ENCODE measurements around the gene THSD8.

Gene THSD8

DNA sequence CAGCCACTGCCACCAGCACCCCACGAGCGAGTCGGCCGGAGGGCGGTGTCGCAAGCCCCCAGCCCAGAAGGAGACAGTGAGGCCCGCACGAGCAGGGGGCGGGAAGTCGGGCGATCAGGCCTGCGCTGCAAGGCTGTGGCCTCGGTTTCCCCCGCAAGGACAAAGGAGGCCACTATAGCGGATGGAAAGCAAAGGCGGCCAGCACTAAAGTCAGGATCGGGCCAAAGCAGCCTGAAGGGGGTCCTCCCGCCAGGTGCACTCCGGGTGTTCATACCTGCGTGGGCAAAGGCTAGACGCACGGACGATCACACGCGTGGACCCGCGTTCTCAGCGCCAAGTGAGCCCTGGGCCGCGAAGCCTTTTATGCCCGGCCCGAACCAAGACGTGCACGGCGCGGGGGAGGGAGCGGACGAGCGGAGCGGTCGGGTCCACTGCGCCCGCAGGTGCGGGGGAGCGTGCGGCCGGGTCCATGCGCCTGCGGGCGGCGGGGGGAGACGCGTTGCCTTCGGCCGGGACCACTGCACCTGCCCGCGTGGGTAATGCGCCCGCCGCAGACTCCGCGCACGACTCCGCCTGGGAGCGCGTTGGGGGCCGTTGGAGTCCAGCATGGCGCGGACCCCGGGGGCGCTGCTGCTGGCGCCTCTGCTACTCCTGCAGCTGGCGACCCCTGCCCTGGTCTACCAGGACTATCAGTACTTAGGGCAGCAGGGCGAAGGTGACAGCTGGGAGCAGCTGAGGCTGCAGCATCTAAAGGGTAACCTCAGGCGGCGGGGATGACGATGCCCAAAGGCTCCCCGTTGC lies at the start of gene THSD8, which contains the start of gene PRDX2:
THSD8 (plus strand) TSS at position 604 of the 801 bp plus-strand sequence; CDS start at position 607, 3 bp downstream.
PRDX2 (minus strand) TSS at position 335 of the 801 bp plus-strand sequence. CDS start 539 bp downstream, outside the sequence.
- DNase-seq: peak; percentile 93

DNA sequence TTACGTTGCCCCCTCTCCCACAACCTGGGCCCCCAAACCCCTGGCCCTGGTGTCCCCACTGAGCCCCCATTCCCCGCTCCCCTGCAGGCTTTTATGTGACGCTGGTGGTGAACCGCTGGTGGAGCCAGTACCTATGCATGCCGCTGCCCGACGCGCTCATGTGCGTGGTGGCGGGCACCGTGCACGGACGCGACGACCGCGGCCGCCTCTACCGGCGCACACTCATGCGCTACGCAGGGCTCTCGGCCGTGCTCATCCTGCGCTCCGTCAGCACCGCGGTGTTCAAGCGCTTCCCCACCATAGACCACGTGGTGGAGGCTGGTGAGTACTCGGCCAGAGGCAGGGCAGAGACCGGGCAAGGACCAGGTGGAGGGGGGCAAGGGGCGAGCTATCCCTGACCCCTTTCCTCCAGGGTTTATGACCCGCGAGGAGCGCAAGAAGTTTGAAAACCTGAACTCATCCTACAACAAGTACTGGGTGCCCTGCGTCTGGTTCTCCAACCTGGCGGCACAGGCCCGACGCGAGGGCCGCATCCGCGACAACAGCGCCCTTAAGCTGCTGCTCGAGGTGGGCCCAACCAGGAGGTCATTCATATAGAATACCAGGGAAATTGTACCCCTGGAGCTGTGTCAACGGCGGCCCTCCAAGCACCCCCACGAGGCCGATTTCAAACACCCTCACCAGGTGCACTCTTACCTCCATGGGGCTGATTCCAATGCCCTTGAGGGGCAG lies 47.2 kb upstream of the THSD8 start:
- no peak for DNase-seq

DNA sequence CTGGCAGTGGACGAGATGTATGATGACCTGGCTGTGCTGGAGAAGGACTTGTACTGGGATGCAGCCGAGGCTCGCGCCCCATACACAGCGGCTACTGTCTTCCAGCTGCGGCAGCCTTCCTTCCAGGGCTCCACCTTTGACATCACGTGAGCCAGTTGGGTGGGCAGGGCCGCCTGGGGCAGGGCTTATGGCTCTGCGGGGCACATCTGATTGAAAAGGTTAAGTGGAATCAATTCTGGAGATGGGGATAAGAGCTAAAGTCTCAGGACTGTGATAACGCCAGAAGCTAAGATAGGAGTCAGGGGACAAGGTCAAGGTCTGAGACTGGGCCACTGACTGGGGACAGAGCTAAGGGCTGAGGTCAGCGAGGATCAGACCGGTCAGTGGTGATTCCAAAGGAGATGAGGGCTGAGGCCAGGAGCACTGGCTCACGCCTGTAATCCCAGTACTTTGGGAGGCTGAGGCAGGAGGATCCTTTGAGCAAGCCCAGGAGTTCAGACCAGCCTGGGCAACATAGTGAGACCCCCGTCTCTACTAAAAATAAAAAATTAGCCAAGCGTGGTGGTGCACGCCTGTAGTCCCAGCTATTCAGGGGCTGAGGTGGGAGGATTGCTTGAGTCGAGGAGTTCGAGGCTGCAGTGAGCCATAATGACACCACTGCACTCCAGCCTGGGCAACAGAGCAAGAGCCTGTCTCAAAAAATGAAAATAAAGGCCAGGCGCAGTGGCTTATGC lies 45.6 kb upstream of the THSD8 start:
- DNase-seq: no peak

DNA sequence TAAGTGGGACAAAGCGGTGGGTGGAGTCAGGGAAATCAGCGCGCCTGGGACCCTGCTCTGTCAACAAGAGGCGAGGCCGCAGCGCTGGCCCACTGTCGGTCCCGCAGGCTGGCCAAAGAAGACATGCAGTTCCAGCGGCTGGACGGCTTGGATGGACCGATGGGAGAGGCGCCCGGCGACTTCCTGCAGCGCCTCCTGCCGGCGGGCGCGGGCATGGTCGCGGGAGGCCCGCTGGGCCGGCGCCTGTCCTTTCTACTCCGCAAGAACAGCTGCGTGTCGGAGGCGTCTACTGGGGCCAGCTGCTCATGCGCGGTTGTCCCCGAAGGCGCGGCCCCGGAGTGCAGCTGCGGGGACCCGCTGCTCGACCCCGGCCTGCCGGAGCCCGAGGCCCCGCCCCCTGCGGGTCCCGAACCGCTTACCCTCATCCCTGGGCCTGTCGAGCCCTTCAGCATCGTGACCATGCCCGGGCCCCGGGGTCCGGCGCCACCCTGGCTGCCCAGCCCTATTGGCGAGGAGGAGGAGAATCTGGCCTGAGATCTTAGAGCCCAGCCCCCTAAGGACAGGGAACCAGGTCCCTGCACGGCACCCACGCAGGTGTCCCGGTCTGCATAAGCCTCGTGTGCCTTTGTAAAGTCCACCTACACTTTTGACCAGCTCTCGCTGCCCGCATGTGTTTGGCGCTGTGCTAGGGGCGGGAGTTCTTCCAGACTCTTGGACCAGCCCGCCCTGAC lies 44.2 kb upstream of the THSD8 start:
- DNase-seq: peak; percentile 81

DNA sequence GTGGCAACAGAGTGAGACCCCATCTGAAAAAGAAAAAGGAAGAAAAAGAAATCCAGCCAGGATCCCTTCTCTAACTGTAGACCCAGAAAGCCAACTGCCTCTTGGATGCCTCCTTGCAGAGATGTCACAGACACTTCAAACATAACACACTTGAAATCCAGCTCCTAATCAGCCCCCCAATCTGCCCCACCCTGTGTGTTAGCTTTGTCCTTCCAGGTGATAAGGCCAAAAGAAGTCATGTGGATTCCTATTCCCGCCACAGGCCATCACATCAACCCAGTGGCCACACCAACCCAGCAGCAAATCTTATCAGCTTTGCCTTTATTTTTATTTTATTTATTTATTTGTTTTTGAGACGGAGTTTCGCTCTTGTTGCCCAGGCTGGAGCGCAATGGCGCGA lies 42.2 kb upstream of the THSD8 start:
- no peak for DNase-seq

DNA sequence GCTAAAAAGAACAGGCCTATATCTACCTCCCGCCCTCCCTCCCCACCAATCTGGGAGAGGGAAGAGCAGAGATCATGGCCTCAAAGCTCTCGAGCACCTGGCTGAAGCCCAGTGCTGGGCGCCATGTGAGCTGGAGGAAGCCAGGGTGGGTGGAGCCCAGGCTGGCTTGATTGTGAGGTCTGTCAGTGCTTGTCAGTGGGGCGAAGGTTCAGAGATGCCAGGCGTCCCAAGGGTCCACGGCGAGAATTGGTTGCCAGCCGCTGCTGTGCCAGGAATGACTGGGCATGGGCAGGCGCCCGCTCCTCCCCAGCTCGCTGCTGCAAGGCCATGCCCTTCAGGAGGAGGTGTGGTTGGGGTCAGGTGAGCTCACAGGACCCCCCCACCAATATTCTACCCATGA lies 38.8 kb upstream of the THSD8 start:
- DNase-seq: no peak

DNA sequence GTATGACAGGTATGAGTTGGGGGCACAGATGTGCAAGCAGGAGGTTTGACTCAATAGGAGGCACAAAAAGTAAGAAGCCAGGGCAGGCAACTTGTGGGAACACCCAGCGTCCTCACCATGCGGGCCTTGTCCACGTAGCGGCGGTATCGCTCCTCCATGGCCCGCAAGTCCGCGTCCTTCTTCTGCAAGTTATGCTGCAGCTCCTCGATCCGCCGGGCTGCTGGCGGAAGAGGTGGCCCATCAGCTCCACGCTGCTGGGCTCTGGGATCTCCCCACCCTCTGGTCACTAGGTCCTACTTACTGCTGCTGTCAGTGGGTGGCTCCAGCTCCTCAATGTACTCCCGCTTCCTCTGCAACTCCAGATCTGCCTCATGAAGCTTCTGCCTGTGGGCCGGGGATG lies 37.2 kb upstream of the THSD8 start:
- DNase-seq: no peak

DNA sequence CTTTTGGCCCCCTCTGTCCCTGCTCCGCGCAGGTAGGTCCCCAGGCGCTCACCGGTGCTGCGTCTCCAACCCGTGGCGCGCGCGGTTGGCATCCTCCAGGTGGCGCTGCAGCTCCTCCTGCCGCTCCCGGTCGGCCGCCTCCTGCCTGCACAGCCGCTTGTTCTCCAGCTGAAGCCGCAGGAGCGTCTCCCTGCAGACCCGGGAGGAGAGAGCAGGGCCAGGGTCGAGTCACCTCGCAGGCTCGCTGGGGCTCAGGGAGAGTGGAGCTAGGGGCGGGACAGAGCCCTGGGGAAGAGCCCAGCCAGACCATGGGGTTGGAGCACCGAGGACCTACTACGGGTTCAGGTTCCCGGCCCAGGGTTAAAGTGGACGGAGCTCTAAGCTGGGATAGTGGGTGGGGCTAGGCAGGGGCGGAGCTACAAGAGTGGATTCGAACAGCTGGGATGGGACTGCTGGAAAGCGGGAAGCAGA lies 35.8 kb upstream of the THSD8 start:
- DNase-seq: no peak

DNA sequence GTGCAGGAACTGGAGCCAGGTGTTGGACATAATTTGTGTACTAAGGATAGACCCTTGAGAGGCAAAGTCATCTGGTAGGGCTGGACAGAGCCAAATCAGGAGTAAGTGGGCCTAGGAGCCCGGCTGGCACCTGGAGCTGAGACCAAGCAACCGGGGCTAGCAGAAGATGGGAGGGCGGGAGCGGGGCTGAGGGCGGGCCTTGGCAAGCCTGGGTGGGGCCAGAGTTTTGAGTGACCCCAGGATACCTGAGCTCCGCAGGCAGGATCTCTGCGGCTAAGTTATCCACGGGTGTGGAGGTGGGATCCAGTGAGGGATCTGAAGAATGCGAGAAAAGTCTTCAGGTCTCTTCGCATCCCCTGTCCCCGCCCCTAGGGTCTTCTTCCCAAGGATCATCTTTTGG lies 34.7 kb upstream of the THSD8 start:
- no peak for DNase-seq

DNA sequence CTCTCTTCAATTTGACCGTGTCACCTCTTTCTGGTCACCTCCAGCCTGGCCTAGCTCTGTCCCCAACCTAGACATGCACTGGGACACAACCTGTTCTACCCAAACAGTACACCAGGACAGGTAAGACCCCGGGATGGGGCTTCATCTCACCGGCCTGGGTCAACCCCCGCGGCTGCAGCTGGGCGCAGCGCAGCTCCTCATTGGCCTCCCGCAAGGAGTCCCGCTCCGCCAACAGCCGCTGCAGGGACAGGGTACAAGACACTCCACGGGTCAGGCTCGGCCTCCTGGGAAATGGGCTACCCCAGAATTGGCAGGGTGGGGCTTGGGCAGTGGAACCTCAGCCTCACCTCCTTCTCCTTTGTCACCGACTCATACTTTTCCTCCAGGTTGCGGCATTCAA lies 34.2 kb upstream of the THSD8 start:
- DNase-seq: no peak

DNA sequence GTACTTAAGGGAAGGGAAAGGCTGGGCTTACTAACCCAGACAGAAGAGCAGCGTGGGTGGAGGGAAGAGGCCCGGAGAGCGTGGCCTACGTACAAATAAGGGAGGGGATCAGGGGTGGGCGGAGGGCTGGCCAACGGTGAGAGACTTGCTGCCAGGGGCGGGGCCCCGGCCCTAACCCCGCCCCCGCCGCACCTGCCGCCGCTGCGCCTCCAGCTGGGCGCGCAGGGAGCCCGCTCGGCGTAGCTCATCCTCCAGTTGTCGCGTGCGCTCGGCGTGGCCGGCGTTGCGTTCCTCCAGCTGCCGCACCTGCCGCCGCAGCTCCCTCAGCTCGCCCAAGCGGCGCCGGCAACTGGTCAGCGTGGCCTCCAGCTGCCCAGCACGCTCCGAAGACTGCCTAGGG lies 32.2 kb upstream of the THSD8 start:
- peak; percentile 58 for DNase-seq

DNA sequence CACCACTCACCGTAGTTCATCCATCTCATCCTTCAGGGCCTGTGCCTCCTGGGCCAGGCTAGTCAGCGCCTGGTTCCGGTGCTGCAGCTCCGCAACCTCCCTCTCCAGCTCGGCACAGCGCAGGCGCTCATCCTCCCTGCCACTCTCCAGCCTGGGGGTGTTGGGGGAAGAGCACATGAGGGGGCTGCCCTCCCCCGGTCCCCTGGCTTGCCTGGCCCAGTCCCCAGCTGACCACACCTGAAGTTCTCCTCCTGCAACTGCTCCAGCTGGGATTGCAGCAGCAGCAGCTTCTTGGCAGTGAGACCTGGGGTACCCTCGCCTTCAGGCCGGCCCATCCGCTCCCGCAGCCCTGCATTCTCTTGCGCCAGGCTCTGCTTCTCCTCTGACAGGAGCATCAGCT lies 30.9 kb upstream of the THSD8 start:
- no peak for DNase-seq

DNA sequence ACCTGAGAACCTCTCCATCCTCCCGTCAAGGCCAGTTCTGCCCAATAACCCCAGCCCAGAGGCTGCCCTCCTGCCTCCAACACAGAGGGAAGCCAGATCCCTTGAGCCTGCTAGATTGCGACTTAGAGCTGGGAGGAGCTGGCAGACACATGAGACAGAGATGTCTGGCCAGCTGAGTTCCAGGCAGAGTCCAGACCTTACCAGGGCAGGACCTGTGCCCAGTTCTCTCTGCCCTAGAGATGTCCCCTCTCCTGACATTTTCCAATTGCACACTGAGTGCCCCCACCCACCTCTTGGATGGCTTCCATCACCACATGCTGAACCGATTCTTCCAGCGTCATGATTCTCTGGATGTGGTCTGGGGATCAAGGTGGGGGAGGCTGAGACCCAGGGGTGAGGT lies 29.5 kb upstream of the THSD8 start:
- no peak for DNase-seq

DNA sequence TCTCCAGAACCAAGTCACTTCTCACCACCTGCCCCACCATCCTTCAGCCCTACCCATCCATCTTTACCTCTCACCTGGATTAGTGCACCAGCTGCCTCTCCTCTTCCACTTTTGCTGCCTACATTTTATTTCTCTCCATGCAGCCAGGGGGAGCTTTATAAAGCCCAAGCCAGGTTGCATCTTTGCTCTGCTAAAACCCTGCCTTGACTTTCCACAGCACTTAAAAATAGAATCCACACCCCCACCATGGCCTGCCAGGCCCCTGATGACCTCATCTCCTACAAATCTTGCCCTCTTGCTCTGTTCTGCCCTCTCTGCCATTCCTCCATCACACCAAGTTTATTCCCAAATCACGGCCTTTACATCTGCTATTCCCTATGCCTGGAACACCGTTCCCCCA lies 28.3 kb upstream of the THSD8 start:
- peak; percentile 62 for DNase-seq

DNA sequence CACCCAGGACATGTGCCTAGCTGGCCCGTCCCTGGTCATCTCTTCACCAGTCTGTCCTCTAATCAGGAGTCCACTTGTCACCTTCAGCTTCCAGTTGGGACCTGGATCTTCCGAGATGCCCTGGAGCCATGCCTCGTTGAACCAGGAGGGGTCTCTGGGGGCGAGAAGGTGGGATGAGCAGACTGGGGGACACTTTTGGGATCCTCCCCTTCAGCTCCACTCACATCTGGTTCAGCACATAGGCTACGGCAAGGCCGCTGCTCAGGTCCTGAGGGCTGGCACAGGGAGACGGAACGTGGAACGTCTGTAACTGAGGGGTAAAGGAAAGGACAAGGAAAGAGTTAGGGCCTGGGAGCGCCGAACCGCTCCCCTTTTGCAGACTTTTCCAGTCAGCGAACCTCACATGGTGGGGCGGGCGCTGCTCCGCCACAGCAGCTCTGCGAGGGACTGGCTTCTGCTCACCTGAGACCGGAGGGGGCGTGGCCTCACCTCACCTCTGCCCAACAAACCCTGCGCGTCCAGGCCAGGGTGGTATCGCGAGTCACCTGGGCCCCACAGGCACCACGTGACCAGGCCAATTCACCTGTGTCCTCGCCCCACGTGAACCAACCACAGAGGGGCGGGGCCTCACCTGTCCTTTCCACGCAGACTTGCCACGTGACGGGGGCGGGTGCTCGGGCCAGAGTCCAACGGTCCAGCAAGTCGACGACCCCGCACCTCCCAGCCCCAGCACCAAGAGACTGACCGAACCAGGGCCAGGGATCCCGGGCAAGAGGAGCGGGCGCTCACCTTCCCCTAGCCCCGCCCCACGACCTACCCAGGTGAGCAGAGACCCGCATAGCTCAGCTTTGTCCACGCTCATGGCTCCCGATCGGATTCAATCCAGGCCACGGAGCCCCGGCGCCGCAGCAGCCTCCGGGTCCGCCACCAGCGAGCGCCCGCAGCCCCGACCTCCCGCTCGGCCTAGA lies 27.0 kb upstream of the THSD8 start, which contains the start of gene HOOK2:
HOOK2 (minus strand) TSS at position 965 of the 968 bp plus-strand sequence; CDS start at position 862, 103 bp downstream.
- no peak for DNase-seq

DNA sequence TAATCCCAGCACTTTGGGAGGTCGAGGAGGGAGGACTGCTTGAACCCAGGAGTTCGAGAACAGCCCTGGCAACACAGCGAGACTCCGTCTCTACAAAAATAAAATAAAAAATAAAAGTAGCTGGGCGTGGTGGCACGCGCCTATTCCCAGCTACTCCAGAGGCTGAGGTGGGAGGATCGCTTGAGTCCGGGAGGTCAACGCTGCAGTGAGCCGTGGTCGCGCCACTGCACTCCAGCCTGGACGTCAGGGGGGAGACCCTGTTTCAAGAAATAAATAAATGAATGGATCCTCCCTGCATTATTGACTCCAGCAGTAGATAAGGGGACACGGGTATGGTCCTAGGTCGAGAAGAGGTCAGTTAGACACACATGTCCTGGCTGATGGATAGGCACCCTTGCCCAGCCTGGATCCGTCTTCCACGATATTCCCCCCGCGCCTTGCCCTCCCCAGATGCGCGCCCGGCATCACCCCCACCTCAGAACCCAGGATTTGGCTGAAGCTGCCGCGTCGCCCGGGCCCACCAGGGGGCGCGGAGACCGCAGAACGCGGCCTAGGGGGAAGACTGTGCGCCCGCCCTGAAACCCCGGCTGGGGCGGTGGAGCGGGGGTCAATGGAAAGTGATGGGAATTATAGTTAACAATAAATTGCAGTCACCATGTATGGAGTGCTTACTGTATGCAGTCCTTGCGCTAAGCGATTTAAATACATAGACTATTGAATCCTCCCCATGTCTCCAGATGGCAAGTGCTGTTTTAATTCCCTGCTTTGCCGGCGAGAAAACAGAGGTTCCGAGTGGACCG lies 24.5 kb upstream of the THSD8 start:
- peak; percentile 89 for DNase-seq

DNA sequence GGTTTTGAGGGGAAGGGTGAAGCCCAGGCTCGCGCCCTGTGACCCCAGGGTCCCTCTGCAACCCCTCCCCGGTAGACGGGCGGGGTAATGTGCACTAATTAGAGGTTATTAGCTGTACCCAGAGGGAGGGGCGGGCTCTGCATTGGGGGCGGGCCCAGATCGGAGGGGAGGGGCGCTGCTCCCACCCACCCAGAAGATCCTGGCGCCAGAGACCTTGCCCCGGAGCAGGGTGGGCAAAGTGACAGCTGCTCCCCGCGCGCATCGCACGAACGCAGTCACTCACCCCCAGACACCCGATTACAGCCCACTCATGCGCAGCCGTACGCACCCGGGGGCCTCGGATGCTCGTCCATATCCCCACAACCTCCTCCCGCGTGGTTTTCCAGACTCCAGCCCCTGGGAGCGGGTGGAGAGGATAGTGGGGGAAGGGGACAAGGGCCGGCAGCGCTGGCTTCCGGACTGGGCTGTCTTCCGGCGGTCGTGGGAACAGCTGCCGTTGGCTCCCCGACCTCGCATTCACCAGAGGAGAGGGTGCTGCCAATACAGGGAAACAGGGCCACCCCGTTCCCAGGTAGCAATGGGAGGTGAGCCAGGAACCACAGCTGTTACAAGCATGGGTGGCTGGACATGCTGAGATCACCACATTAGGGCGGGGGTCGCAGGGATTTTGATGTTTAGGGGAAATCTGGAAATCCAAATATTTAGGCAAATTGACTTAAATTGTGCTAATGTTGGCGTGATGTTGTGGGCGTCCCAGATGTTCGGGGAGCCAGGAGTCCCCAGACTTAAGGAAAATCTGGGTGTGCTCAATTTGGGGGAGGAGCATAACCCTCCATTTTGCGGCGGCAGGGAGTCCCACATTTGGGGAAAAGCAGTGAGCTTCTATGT lies 23.6 kb upstream of the THSD8 start:
- peak; percentile 73 for DNase-seq

DNA sequence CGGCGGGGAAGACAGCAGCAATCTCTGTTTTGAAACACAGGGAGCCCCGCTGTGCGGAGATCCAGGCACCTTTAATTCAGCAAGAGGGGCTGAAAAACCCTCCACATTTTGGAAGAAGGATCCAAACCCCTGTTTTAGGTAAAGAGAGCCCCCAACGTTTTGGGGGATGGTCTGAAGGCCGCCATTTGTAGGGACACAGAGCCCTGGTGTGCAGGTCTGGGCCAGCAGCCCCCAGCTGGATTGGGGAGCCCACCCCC lies 23.0 kb upstream of the THSD8 start:
- no peak for DNase-seq

DNA sequence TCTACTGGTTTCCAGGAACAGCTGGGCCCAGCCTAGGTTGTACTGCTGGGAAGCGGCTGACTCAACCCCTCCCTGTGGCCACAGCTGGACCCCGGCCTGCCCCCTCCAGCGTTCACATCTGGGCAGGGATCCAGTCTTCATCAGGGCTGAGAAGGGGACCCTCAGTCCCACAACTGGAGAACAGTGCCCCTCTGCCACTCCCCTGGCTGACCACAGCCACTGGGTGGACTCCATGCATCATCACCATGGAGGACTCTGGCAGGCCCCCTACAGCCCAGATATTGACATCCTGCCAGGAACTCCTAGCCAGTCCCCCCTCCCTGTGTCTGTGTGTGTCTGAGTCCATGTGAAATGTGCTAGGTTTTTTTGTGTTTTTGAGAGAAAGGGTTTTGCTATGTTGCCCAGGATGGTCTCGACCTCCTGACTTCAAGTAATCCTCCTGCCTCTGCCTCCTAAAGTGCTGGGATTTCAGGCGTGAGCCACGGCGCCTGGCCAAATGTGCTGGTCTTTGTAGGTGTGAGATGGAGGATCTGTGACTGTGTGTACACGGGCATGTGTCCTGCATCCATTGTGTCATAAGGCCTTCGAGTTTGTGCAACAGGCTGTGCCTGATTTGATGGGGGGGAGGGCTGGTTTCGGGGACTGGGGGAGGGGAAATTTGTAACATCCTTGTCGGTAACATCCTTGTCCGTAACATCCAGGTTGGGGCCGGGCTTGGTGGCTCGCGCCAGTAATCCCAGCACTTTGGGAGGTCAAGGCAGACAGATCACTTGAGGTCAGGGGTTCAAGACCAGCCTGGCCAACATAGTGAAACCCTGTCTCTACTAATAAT lies 22.5 kb upstream of the THSD8 start:
- DNase-seq: peak; percentile 72
